Breast epithelium (tissue), 4 donors: ENCODE measurements around the gene LY86. TPM values are rescaled to one million over a fixed set of nuclear protein-coding genes. Genes with fewer than 3 reads are reported as not detected.
A peak's percentile ranks its signal among the peaks of the same experiment; 100 is the strongest.

Experiments
- DNase-seq, 2 donors: peaks; one replicate each; pipeline ENCODE4 v3.0.0-alpha.2; 2019; ENCODE audit warnings: low spot score in 2 of 2
- H3K27ac ChIP-seq, 2 donors: fragments of 200-600 bp; sonication (generic) in 1 of 2; one replicate each; pipeline ENCODE4 v1.5.1; 2016 to 2019; ENCODE audit warnings: mild to moderate bottlenecking in 1 of 2
- H3K27me3 ChIP-seq, 2 donors: fragments of 200-600 bp; sonication (generic) in 1 of 2; one replicate each; pipeline versions ENCODE4 v1.5.1 to v1.6.0; 2017 to 2019; ENCODE audit warnings: control low read depth in 1 of 2, mild to moderate bottlenecking in 1 of 2
- H3K36me3 ChIP-seq: fragments of 200-600 bp; one replicate; pipeline ENCODE4 v1.5.1; 2019
- H3K4me1 ChIP-seq, 2 donors: fragments of 200-600 bp; sonication (generic); one replicate each; pipeline ENCODE4 v1.5.1; 2016 to 2019; ENCODE audit warnings: control low read depth in 1 of 2
- H3K4me3 ChIP-seq, 3 donors: fragments of 200-600 bp; sonication (generic); 1 replicate in 2 of 3; 2 replicates in 1 of 3; pipeline ENCODE4 v1.5.1; 2016 to 2019; ENCODE audit warnings: mild to moderate bottlenecking in 3 of 3, moderate library complexity in 2 of 3
- H3K9me3 ChIP-seq, 2 donors: fragments of 200-600 bp; sonication (generic) in 1 of 2; one replicate each; pipeline ENCODE4 v1.5.1; 2016 to 2019; ENCODE audit warnings: control low read depth in 1 of 2
- POLR2A ChIP-seq: fragments of 450-650 bp; IDR thresholded peaks from one replicate; pipeline ENCODE4 v1.6.1; 2016; ENCODE audit warnings: antibody characterized with exemption, mild to moderate bottlenecking, moderate library complexity
- POLR2AphosphoS5 ChIP-seq, 3 donors: sonication (generic); formaldehyde crosslinking; IDR thresholded peaks; one replicate each; pipeline ENCODE4 v1.6.1; 2017; ENCODE audit warnings: antibody characterized with exemption in 3 of 3
- intact Hi-C: fragments of 100-400 bp; cut with DNase I; formaldehyde crosslinking; loops from one replicate; pipeline ENCODE4 v1.15.1; 2023; ENCODE audit warnings: low total_unique reads
- total RNA-seq, 3 donors: library from RNA; depleted of rRNA; stranded (reverse); fragments of >200 nt; gene quantifications; one replicate each; pipeline ENCODE4 v1.1.0, GENCODE V29; 2016
- TF ChIP-seq, protein P1 (sequence below), 3 donors: fragments of 450-650 bp; IDR thresholded peaks; one replicate each; pipeline ENCODE4 v1.5.1; 2016 to 2017; ENCODE audit warnings: antibody characterized with exemption in 3 of 3, mild to moderate bottlenecking in 3 of 3, moderate library complexity in 3 of 3

The LY86 gene
- total RNA-seq, 3 donors from 2014 or later = 3.3 to 8.3 (median 3.4) TPM

DNA sequence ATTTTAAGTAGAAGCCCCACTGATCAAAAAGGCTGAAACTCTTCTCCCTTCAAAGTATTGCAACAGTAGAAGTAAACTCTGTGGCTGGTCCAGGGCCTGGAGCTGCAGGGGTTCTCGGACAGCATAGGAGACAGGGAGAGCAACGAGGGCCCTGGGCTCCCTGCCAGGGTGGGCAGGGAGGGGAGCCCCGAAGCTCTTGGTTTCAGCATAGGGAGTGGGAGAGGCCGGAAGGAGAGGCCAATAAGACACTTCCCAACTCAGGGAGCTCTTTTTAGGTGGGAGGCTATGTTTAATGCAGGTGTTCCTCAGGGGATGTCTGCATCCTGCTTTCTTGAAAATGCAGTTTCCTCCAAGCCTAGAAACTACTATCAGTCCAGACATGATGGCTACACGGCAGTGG lies 91.1 kb downstream of the LY86 start:
- Histone ChIP-seq H3K36me3 (no peaks in the 10 kb centered on the region), H3K4me1 (no peaks in the 10 kb centered on the region), H3K27ac (no peak overlapping the region), H3K27me3 (no peaks in the 10 kb centered on the region), H3K9me3 (no peaks in the 10 kb centered on the region), H3K4me3 (no peak overlapping the region)
- DNase-seq = no peak
- TF ChIP-seq POLR2AphosphoS5 (IDR thresholded peaks at IDR 0.05) (no peak), POLR2A (no peak)
- TF ChIP-seq, protein P1, sequence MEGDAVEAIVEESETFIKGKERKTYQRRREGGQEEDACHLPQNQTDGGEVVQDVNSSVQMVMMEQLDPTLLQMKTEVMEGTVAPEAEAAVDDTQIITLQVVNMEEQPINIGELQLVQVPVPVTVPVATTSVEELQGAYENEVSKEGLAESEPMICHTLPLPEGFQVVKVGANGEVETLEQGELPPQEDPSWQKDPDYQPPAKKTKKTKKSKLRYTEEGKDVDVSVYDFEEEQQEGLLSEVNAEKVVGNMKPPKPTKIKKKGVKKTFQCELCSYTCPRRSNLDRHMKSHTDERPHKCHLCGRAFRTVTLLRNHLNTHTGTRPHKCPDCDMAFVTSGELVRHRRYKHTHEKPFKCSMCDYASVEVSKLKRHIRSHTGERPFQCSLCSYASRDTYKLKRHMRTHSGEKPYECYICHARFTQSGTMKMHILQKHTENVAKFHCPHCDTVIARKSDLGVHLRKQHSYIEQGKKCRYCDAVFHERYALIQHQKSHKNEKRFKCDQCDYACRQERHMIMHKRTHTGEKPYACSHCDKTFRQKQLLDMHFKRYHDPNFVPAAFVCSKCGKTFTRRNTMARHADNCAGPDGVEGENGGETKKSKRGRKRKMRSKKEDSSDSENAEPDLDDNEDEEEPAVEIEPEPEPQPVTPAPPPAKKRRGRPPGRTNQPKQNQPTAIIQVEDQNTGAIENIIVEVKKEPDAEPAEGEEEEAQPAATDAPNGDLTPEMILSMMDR (IDR thresholded peaks at IDR 0.05) = no peak
- intact Hi-C loops = no loop called here

DNA sequence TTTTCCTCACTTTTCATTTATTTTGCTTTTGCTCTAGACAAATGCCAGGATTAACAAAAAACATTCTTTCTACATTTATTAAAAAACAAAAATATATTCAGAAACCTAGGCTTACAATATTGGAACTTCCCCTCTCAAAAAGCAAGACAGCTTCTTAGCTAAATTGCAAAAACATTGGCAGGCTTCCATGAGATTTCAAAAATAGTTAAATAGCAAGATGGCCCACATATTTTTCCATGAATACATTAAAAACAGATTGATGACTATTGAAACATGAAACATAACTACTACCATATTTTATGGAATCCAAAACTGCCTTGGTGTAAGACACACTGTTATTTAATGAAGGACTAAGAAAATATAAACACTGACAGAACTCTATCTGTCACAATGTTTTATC lies 92.0 kb downstream of the LY86 start:
- intact Hi-C loops = no loop called here
- Histone ChIP-seq H3K27ac (no peak overlapping the region), H3K4me1 (no peaks in the 10 kb centered on the region), H3K36me3 (no peaks in the 10 kb centered on the region), H3K9me3 (no peaks in the 10 kb centered on the region), H3K27me3 (no peaks in the 10 kb centered on the region), H3K4me3 (no peak overlapping the region)
- DNase-seq = no peak
- TF ChIP-seq POLR2A (no peak), POLR2AphosphoS5 (IDR thresholded peaks at IDR 0.05) (no peak)
- TF ChIP-seq, protein P1 (IDR thresholded peaks at IDR 0.05) = no peak

DNA sequence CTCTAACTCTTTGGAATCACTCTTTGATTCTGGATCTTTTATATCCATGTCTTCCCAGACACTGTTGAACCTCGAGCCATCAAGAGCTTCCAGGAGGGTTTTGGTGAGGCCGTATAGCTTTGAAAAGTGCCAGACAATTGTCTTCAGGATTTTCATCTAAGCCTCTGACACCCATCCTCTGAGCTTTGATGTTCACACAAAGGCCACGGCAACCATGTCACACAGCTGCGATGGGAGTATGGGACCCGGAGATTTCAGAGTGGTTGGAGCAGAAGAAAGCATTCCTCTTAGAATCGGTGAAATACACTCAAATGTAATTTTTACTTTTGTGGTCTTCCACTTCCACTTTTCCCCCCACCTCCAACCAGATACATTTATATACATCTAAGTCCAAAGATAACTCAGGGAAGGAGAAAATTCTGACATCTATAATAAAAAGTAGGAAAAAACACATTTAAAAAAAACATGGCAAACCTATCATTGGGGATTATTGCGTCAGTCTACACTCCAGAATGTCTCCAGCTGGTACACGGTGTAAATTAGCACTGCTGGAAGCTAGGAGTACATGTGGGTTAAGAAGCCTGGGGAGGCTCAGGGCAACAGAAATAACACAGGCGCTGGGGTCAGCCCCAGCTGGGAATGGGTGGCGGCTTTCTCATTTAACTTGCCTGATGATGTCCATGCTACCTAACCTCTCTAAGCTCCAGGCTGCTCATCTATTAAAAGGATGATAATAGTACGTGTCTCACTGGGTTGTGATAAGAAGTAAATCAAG lies 92.7 kb downstream of the LY86 start:
- H3K4me1 ChIP-seq = no peaks in the 10 kb centered on the region
- DNase-seq = no peak
- no peaks in the 10 kb centered on the region for H3K9me3 ChIP-seq
- TF ChIP-seq, protein P1 (IDR thresholded peaks at IDR 0.05) = no peak
- TF ChIP-seq POLR2AphosphoS5 (IDR thresholded peaks at IDR 0.05) (no peak), POLR2A (no peak)
- intact Hi-C loops = no loop called here
- H3K36me3 ChIP-seq = no peaks in the 10 kb centered on the region
- H3K4me3 ChIP-seq = no peak overlapping the region
- no peaks in the 10 kb centered on the region for H3K27me3 ChIP-seq
- H3K27ac ChIP-seq = no peak overlapping the region

DNA sequence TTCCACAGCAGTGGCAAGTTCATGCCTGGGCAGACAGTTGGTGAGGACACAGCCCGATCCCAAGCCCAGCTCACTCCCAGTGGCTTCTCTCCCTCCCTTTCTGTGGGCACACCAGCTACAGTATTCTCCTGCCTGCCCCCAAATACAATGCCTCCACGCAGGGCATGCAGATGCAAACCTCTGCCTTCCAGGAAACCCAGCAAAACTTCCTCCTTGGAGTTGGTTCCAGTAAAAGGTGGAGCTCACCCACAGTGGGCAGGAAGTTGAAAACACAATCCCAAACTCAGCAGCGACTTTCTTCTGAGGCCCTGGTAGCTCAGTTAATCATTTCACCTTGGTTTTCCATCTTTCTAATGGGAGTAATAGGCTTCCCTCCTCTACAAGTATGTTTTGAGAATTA lies 93.7 kb downstream of the LY86 start:
- Histone ChIP-seq H3K27ac (peak overlapping the region in 1 of 2 donors; percentile 36), H3K27me3 (no peaks in the 10 kb centered on the region), H3K4me1 (no peaks in the 10 kb centered on the region), H3K36me3 (no peaks in the 10 kb centered on the region), H3K9me3 (no peaks in the 10 kb centered on the region), H3K4me3 (no peak overlapping the region)
- TF ChIP-seq POLR2A = no peak
- TF ChIP-seq POLR2AphosphoS5 (IDR thresholded peaks at IDR 0.05) = peak in 2 of 3 donors; percentile 18 to 42
- DNase-seq = no peak
- intact Hi-C loops = no loop called here

DNA sequence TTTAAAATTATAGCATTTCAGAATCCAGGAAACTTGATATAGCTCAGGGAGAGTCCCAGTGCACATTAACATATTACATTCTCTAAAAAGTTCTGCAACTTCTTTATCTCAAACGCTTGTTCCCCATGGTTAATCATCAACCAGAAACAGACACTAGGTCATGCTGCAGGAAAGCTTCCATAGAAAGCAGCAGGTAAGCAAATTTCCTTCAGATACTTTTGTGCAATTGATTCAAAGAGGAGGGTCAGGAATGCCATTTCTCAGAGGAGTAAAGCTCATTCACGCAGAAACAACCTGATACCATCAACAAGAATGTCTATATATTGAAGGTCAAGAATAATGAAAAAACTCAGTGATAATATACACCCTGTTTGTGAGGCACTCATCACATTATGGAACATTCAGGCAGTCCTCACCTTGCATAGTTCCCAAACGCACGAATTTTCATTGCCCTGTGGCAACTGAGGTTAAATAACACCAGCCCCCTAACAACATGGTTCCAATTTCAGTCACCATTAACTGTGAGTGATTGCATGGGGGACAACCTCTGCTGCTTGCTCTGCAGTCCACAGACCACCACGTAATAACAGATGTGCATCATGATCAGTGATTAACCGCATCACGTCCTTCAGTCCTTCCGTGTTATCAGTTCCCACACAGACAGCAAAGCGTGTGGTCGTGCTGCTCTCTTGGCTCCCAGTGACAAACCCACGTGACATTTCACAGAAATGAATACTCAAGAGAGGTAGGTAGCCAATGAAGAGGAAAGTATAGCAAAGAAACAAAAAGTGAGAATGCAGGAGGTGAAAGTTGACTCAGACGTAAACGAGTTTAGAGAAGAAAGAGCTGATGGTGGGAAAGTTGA lies 95.7 kb downstream of the LY86 start:
- Histone ChIP-seq H3K4me1 (no peaks in the 10 kb centered on the region), H3K9me3 (no peaks in the 10 kb centered on the region), H3K27ac (no peak overlapping the region), H3K36me3 (no peaks in the 10 kb centered on the region), H3K27me3 (no peaks in the 10 kb centered on the region), H3K4me3 (no peak overlapping the region)
- TF ChIP-seq, protein P1 (IDR thresholded peaks at IDR 0.05) = no peak
- no peak for TF ChIP-seq POLR2AphosphoS5 (IDR thresholded peaks at IDR 0.05)
- no peak for TF ChIP-seq POLR2A
- intact Hi-C loops = no loop called here
- DNase-seq = no peak
